SK-N-SH (cell line): ENCODE data around the gene PCBD2. TPM values are rescaled to one million over a fixed set of nuclear protein-coding genes. Genes with fewer than 3 reads are reported as not detected.

Experiments
- EP300 ChIP-seq, 2 experiments: IDR thresholded peaks; 2 replicates each; pipeline versions ENCODE4 v1.4.0 to v1.6.1; 2012; ENCODE audit warnings: borderline replicate concordance in 1 of 2, low read depth in 1 of 2, low read length in 1 of 2
- FOXJ3 ChIP-seq: sonication (generic); formaldehyde crosslinking; IDR thresholded peaks from 2 replicates; pipeline ENCODE4 v1.5.1; 2020; ENCODE audit warnings: mild to moderate bottlenecking, missing genetic modification reagents
- FOXM1 ChIP-seq: IDR thresholded peaks from 2 replicates; pipeline ENCODE4 v1.4.0; 2012; ENCODE audit warnings: low read depth, mild to moderate bottlenecking
- GATA2 ChIP-seq: sonication (generic); formaldehyde crosslinking; IDR thresholded peaks from 2 replicates; pipeline ENCODE4 v1.5.0; 2020; ENCODE audit warnings: mild to moderate bottlenecking, missing genetic modification reagents
- MXI1 ChIP-seq: IDR thresholded peaks from 2 replicates; pipeline ENCODE4 v1.6.1; 2012; ENCODE audit warnings: mild to moderate bottlenecking, low read depth, low read length, improper control_type of control experiment
- NFIC ChIP-seq: IDR thresholded peaks from 2 replicates; pipeline ENCODE4 v1.4.0; 2012; ENCODE audit warnings: borderline replicate concordance
- RAD21 ChIP-seq: IDR thresholded peaks from 2 replicates; pipeline ENCODE4 v1.6.1; 2012; ENCODE audit warnings: mild to moderate bottlenecking, low read length
- RCOR1 ChIP-seq: fragments of 150-350 bp; IDR thresholded peaks from 2 replicates; pipeline ENCODE4 v1.6.1; 2017; ENCODE audit warnings: antibody characterized with exemption, low read length
- REST ChIP-seq: IDR thresholded peaks from 2 replicates; pipeline ENCODE4 v1.6.1; 2012; ENCODE audit warnings: mild to moderate bottlenecking, low read depth, low read length, moderate library complexity
- TAF1 ChIP-seq: IDR thresholded peaks from 2 replicates; pipeline ENCODE4 v1.6.1; 2012; ENCODE audit warnings: low read depth, mild to moderate bottlenecking, low read length, moderate library complexity, borderline replicate concordance
- ZBTB33 ChIP-seq: IDR thresholded peaks from 2 replicates; pipeline ENCODE4 v1.4.0; 2012; ENCODE audit warnings: low read depth, borderline replicate concordance
- polyA plus RNA-seq, 3 experiments: library from polyadenylated mRNA; depleted of rRNA; stranded (reverse); fragments of >200 nt; gene quantifications; 2 replicates each; pipeline ENCODE4 v1.2.3, GENCODE V29; 2012
- TF ChIP-seq, protein P1 (sequence below): IDR thresholded peaks from 2 replicates; pipeline ENCODE4; 2012
- TF ChIP-seq, protein P2 (sequence below): fragments of 200-600 bp; sonication (generic); IDR thresholded peaks from 2 replicates; pipeline ENCODE4 v1.6.1; 2017; ENCODE audit warnings: antibody characterized with exemption, mild to moderate bottlenecking, moderate library complexity
- TF ChIP-seq, protein P3 (sequence below): fragments of 150-350 bp; IDR thresholded peaks from 2 replicates; pipeline ENCODE4 v1.6.1; 2016; ENCODE audit warnings: mild to moderate bottlenecking, low read depth, low read length

Gene PCBD2
- polyA plus RNA-seq, 1 of the 3 experiments (the other 2 are of a cell fraction): 5.1 TPM

DNA sequence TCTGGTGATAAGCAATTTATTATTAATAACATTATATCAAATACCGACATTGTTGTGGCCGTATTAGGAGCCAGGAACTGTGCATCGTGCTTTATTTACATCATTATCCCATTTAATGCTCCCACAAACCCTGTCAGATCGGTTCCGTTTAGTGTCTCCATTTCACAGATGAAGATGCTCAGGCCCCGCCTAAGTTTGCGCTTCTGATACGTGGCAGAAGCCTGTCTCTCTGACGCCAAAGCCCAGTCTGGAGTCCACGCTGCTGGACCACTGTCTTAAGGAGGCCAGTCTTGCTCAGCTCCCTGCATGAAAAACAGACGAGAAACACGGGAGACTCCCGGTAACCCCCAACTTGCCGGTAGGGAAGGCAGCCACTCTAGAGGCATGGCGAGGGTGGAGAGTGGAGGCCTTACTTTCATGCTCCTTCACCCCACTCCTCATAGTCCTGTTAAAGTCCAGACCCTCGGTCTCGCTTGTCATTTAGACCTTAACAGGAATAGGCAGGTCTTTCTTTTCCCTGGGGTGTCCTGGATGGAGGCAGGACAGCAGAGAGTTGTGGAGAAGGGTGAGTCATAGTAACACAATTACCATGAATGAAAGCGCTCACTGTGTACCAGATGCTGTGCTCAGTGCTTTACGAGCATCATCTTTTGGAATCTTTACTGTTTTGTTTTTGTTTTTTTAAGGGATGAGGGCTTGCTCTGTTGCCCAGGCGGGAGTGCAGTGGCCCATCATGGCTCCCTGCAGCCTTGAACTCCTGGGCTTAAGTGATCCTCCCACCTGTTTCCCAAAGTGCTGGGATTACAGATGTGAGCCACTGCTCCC, 29.9 kb upstream of the PCBD2 start (continued):
- TF ChIP-seq GATA2 (CRISPR knock-in tag) (no peak), MXI1 (peak; percentile 41; the same call in 1 of the 2 replicates), FOXJ3 (CRISPR knock-in tag) (no peak), NFIC (no peak), ZBTB33 (no peak), TAF1 (peak; percentile 15; the same call in 1 of the 2 replicates), REST (no peak), RCOR1 (peak; percentile 48; the same call in 1 of the 2 replicates), FOXM1 (no peak), RAD21 (no peak), EP300 (IDR thresholded peaks at IDR 0.05; ENCODE audit: borderline replicate concordance in 1 of 2, low read depth in 1 of 2, low read length in 1 of 2) (no peak)
- TF ChIP-seq, protein P1, sequence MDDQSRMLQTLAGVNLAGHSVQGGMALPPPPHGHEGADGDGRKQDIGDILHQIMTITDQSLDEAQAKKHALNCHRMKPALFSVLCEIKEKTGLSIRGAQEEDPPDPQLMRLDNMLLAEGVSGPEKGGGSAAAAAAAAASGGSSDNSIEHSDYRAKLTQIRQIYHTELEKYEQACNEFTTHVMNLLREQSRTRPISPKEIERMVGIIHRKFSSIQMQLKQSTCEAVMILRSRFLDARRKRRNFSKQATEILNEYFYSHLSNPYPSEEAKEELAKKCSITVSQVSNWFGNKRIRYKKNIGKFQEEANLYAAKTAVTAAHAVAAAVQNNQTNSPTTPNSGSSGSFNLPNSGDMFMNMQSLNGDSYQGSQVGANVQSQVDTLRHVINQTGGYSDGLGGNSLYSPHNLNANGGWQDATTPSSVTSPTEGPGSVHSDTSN: peak; percentile 27; the same call in 1 of the 2 replicates
- TF ChIP-seq, protein P2, sequence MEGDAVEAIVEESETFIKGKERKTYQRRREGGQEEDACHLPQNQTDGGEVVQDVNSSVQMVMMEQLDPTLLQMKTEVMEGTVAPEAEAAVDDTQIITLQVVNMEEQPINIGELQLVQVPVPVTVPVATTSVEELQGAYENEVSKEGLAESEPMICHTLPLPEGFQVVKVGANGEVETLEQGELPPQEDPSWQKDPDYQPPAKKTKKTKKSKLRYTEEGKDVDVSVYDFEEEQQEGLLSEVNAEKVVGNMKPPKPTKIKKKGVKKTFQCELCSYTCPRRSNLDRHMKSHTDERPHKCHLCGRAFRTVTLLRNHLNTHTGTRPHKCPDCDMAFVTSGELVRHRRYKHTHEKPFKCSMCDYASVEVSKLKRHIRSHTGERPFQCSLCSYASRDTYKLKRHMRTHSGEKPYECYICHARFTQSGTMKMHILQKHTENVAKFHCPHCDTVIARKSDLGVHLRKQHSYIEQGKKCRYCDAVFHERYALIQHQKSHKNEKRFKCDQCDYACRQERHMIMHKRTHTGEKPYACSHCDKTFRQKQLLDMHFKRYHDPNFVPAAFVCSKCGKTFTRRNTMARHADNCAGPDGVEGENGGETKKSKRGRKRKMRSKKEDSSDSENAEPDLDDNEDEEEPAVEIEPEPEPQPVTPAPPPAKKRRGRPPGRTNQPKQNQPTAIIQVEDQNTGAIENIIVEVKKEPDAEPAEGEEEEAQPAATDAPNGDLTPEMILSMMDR: no peak
- TF ChIP-seq, protein P3, sequence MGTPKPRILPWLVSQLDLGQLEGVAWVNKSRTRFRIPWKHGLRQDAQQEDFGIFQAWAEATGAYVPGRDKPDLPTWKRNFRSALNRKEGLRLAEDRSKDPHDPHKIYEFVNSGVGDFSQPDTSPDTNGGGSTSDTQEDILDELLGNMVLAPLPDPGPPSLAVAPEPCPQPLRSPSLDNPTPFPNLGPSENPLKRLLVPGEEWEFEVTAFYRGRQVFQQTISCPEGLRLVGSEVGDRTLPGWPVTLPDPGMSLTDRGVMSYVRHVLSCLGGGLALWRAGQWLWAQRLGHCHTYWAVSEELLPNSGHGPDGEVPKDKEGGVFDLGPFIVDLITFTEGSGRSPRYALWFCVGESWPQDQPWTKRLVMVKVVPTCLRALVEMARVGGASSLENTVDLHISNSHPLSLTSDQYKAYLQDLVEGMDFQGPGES: no peak
